IMR-90 (cell line): ENCODE results near the gene B3GAT1. TPM values are rescaled to one million over a fixed set of nuclear protein-coding genes. Genes with fewer than 3 reads are reported as not detected.

ENCODE experiments used
- ATAC-seq: fragments of 200-7000 bp; cut with Tn5 transposase; 2 replicates; pipeline ENCODE4 v1.9.1; 2020; ENCODE audit warnings: low read depth, mild to moderate bottlenecking, moderate library complexity
- BruUV-seq: library from RNA; stranded (reverse); fragments of 400-500 nt; replicated peaks from 2 replicates; lab custom pipeline; 2021; lab: Mats Ljungman, UMichigan
- CTCF ChIA-PET: fragments of 300-600 bp; formaldehyde crosslinking; extraction: SDS; loops from one replicate; lab custom pipeline; 2021; ENCODE audit warnings: antibody characterized with exemption; lab: Yijun Ruan, JAX
- POLR2A ChIA-PET: fragments of 300-600 bp; sonication (Branson Sonifier 250); formaldehyde crosslinking; loops from one replicate; lab custom pipeline; 2022; ENCODE audit warnings: antibody characterized with exemption; ENCODE audit not compliant: unreplicated experiment; lab: Charles Lee
- DNase-seq: peaks from one replicate; pipeline ENCODE4 v3.0.0; 2013
- H2AFZ ChIP-seq: replicated peaks from 2 replicates; pipeline ENCODE3; 2013; ENCODE audit warnings: low read length, mild to moderate bottlenecking; ENCODE audit not compliant: poor library complexity
- H2AK5ac ChIP-seq: 2 replicates; pipeline ENCODE4 v1.6.1; 2013; ENCODE audit warnings: low read depth, low read length, inconsistent platforms
- H2AK9ac ChIP-seq: replicated peaks from 2 replicates; pipeline ENCODE3; 2013; ENCODE audit warnings: mild to moderate bottlenecking, low read depth, low read length, moderate library complexity; ENCODE audit not compliant: poor library complexity
- H2BK120ac ChIP-seq: 2 replicates; pipeline ENCODE4 v1.6.1; 2013; ENCODE audit warnings: low read depth, low read length, inconsistent platforms
- H2BK15ac ChIP-seq: 3 replicates; pipeline ENCODE4 v1.6.1; 2013; ENCODE audit warnings: low read depth, low read length, inconsistent platforms
- H2BK20ac ChIP-seq: 2 replicates; pipeline ENCODE4 v1.6.1; 2013; ENCODE audit warnings: low read depth, mild to moderate bottlenecking, inconsistent platforms, low read length, moderate library complexity
- H2BK5ac ChIP-seq: 2 replicates; pipeline ENCODE4 v1.6.1; 2013; ENCODE audit warnings: mild to moderate bottlenecking, low read depth, low read length, inconsistent platforms; ENCODE audit not compliant: poor library complexity, severe bottlenecking
- H3K14ac ChIP-seq: replicated peaks from 2 replicates; pipeline ENCODE4 v1.6.1; 2013; ENCODE audit warnings: low read depth, low read length, inconsistent platforms
- H3K18ac ChIP-seq: 2 replicates; pipeline ENCODE4 v1.6.1; 2013; ENCODE audit warnings: low read depth, low read length, control low read depth
- H3K23ac ChIP-seq: 2 replicates; pipeline ENCODE4 v1.6.1; 2013; ENCODE audit warnings: low read depth, low read length, inconsistent platforms
- H3K27ac ChIP-seq: 2 replicates; pipeline ENCODE4 v1.5.1; 2013; ENCODE audit warnings: mild to moderate bottlenecking, control low read depth, low read length; ENCODE audit not compliant: insufficient read depth
- H3K27me3 ChIP-seq: 2 replicates; pipeline ENCODE4 v1.6.1; 2013; ENCODE audit warnings: low read length; ENCODE audit not compliant: control insufficient read depth, insufficient read depth
- H3K36me3 ChIP-seq: 2 replicates; pipeline ENCODE4 v1.6.1; 2013; ENCODE audit warnings: low read length, mixed read lengths; ENCODE audit not compliant: control insufficient read depth, insufficient read depth
- H3K4ac ChIP-seq: 2 replicates; pipeline ENCODE4 v1.6.1; 2013; ENCODE audit warnings: low read depth, low read length, inconsistent platforms
- H3K4me1 ChIP-seq: 2 replicates; pipeline ENCODE4 v1.6.1; 2013; ENCODE audit warnings: low read length, mixed read lengths; ENCODE audit not compliant: control insufficient read depth, insufficient read depth
- H3K4me2 ChIP-seq: 2 replicates; pipeline ENCODE4 v1.6.1; 2013; ENCODE audit warnings: low read depth, mild to moderate bottlenecking, control low read depth, low read length, moderate library complexity
- H3K4me3 ChIP-seq: 2 replicates; pipeline ENCODE4 v1.5.1; 2013; ENCODE audit warnings: low read depth, mild to moderate bottlenecking, control low read depth, low read length, moderate library complexity; ENCODE audit not compliant: insufficient read depth
- H3K56ac ChIP-seq: 2 replicates; pipeline ENCODE4 v1.6.1; 2013; ENCODE audit warnings: low read length, inconsistent platforms; ENCODE audit not compliant: insufficient read depth; ENCODE audit errors: extremely low read depth
- H3K79me1 ChIP-seq, 2 experiments: 2 replicates each; pipeline ENCODE4 v1.6.1; 2013; ENCODE audit warnings: low read length in 2 of 2, inconsistent platforms in 1 of 2, low read depth in 1 of 2
- H3K9ac ChIP-seq: 2 replicates; pipeline ENCODE4 v1.6.1; 2013; ENCODE audit warnings: low read depth, low read length, control low read depth
- H3K9me1 ChIP-seq: 2 replicates; pipeline ENCODE4 v1.6.1; 2013; ENCODE audit warnings: low read length, inconsistent platforms; ENCODE audit not compliant: insufficient read depth
- H3K9me3 ChIP-seq: 2 replicates; pipeline ENCODE4 v1.6.1; 2013; ENCODE audit warnings: low read length; ENCODE audit not compliant: control insufficient read depth, insufficient read depth
- H4K20me1 ChIP-seq: 2 replicates; pipeline ENCODE4 v1.6.1; 2013; ENCODE audit warnings: low read length, inconsistent platforms; ENCODE audit not compliant: insufficient read depth
- H4K5ac ChIP-seq: 2 replicates; pipeline ENCODE4 v1.6.1; 2013; ENCODE audit warnings: mild to moderate bottlenecking, low read depth, low read length, control low read depth
- H4K8ac ChIP-seq, 2 experiments: 2 replicates each; pipeline ENCODE4 v1.6.1; 2013; ENCODE audit warnings: low read depth in 2 of 2, low read length in 2 of 2, control low read depth in 1 of 2, inconsistent platforms in 1 of 2
- H4K91ac ChIP-seq: 2 replicates; pipeline ENCODE4 v1.6.1; 2013; ENCODE audit warnings: low read depth, low read length, inconsistent platforms; ENCODE audit not compliant: insufficient read depth
- CHD1 ChIP-seq: IDR thresholded peaks from 2 replicates; pipeline ENCODE4 v1.6.1; 2012; ENCODE audit warnings: low read depth, low read length, improper control_type of control experiment
- ELK1 ChIP-seq: fragments of 150-350 bp; IDR thresholded peaks from 2 replicates; pipeline ENCODE4 v1.6.1; 2016; ENCODE audit warnings: low read depth, mild to moderate bottlenecking, low read length, moderate library complexity, borderline replicate concordance
- FOS ChIP-seq: fragments of 150-350 bp; IDR thresholded peaks from 2 replicates; pipeline ENCODE4 v1.6.1; 2016; ENCODE audit warnings: low read depth, low read length
- MAFK ChIP-seq: IDR thresholded peaks from 2 replicates; pipeline ENCODE4 v1.6.1; 2012; ENCODE audit warnings: low read depth, low read length, improper control_type of control experiment
- MAZ ChIP-seq: IDR thresholded peaks from 2 replicates; pipeline ENCODE4 v1.6.1; 2012; ENCODE audit warnings: low read depth, mild to moderate bottlenecking, low read length, improper control_type of control experiment, moderate library complexity, borderline replicate concordance
- MXI1 ChIP-seq: IDR thresholded peaks from 2 replicates; pipeline ENCODE4 v1.6.1; 2012; ENCODE audit warnings: low read depth, mild to moderate bottlenecking, low read length, moderate library complexity, borderline replicate concordance
- RAD21 ChIP-seq: IDR thresholded peaks from 2 replicates; pipeline ENCODE4 v1.6.1; 2012; ENCODE audit warnings: low read length, improper control_type of control experiment
- USF2 ChIP-seq: fragments of 150-350 bp; IDR thresholded peaks from 2 replicates; pipeline ENCODE4 v1.6.1; 2017; ENCODE audit warnings: mild to moderate bottlenecking, antibody characterized with exemption, low read length, low read depth
- WGBS, 2 experiments: methylation state at CpG; one replicate each; pipeline versions ENCODE4 v1.1.5 to v1.1.7; 2013; ENCODE audit warnings: missing lambda C conversion rate in 2 of 2; ENCODE audit not compliant: insufficient read length in 1 of 2; ENCODE audit errors: extremely low coverage in 2 of 2; 5-methylcytosine and 5-hydroxymethylcytosine counted together
- dilution Hi-C: fragments of 300-500 bp; cut with HindIII; formaldehyde crosslinking; loops from one replicate; pipeline ENCODE4 v1.14.3; 2018; ENCODE audit warnings: low sequenced_read_pairs; ENCODE audit not compliant: unreplicated experiment
- in situ Hi-C: fragments of 300-500 bp; cut with MboI; formaldehyde crosslinking; loops from 3 replicates; pipeline ENCODE4 v1.14.3; 2019; ENCODE audit warnings: low sequenced_read_pairs, inconsistent platforms, mixed read lengths
- intact Hi-C: fragments of 100-400 bp; cut with micrococcal nuclease; formaldehyde crosslinking; loops from 2 replicates; pipeline ENCODE4 v1.10.0; 2022
- polyA plus RNA-seq, 3 experiments: library from polyadenylated mRNA; depleted of rRNA; stranded (reverse); fragments of >200 nt; gene quantifications; 2 replicates each; pipeline ENCODE4 v1.2.3, GENCODE V29; 2012; ENCODE audit warnings: low replicate concordance in 1 of 3
- total RNA-seq: library from RNA; depleted of rRNA; stranded (reverse); fragments of >200 nt; gene quantifications from 2 replicates; pipeline ENCODE4 v1.2.3, GENCODE V29; 2012

Gene B3GAT1
- total and polyA plus RNA-seq, 2 of the 4 experiments (the other 2 are of a cell fraction): not detected

- H3K27me3 ChIP-seq: no peaks in the 10 kb centered on the region; the same call in 1 of the 2 replicates
- H4K8ac ChIP-seq: no peak overlapping the region
- H3K27ac ChIP-seq: no peak overlapping the region
- ChIA-PET POLR2A (no interaction called here), CTCF (no interaction called here)
- no peak overlapping the region for H3K14ac ChIP-seq
- no peak overlapping the region for H2BK15ac ChIP-seq
- no peak overlapping the region for H3K4me2 ChIP-seq
- no peaks in the 10 kb centered on the region for H3K79me1 ChIP-seq
- no peak overlapping the region for H2AK5ac ChIP-seq
- H4K91ac ChIP-seq: no peak overlapping the region
- WGBS, 2 experiments: 68% methylated on average over 3 of the region's 15 CpGs; no CpG with 5 or more reads in 1 of the 2 experiments
- BruUV-seq: no TSS peak
- no peak overlapping the region for H4K5ac ChIP-seq
- no peak overlapping the region for H3K23ac ChIP-seq
- H2BK120ac ChIP-seq: no peak overlapping the region
- H2BK20ac ChIP-seq: no peak overlapping the region
- ATAC-seq (no peak), DNase-seq (no peak)
- intact Hi-C loops: no loop called here
- H3K9ac ChIP-seq: no peak overlapping the region
- H3K4me1 ChIP-seq: no peaks in the 10 kb centered on the region
- no peak overlapping the region for H3K4ac ChIP-seq
- dilution Hi-C loops: no loop called here
- peaks cover 7% of the 10 kb centered on the region; the same call in 1 of the 2 replicates for H3K9me3 ChIP-seq
- no peak for TF ChIP-seq RAD21
- no peak for TF ChIP-seq MAZ
- TF ChIP-seq FOS: no peak
- no peak for TF ChIP-seq MAFK
- no peak for TF ChIP-seq MXI1
- no peak for TF ChIP-seq USF2
- TF ChIP-seq CHD1: no peak
- TF ChIP-seq ELK1: no peak
- H3K4me3 ChIP-seq: no peak overlapping the region
- no peaks in the 10 kb centered on the region for H4K20me1 ChIP-seq
- no peak overlapping the region for H2AFZ ChIP-seq
- no peak overlapping the region for H2BK5ac ChIP-seq
- no peaks in the 10 kb centered on the region for H3K36me3 ChIP-seq
- H3K56ac ChIP-seq: no peak overlapping the region
- in situ Hi-C loops: no loop called here
- no peak overlapping the region for H2AK9ac ChIP-seq
- H3K18ac ChIP-seq: no peak overlapping the region
- no peaks in the 10 kb centered on the region for H3K9me1 ChIP-seq
These were observed 74.0 kb downstream of the B3GAT1 start for GRCh38 chr11:134338068-134338467.
